HG02610 (cell line): ENCODE measurements around the gene GRIN2D.

Experiments used
- ATAC-seq: cut with Tn5 transposase; IDR thresholded peaks from one replicate; pipeline ENCODE4 v1.9.1; 2021; ENCODE audit warnings: mild to moderate bottlenecking, moderate library complexity; ENCODE audit not compliant: unreplicated experiment

The GRIN2D gene

GRCh38 chr19:48393559-48394330, at the start of gene GRIN2D:
Gene GRIN2D (plus strand): TSS chr19:48393668. CDS start chr19:48398393, 4,725 bp downstream.
- ATAC-seq: no peak

DNA sequence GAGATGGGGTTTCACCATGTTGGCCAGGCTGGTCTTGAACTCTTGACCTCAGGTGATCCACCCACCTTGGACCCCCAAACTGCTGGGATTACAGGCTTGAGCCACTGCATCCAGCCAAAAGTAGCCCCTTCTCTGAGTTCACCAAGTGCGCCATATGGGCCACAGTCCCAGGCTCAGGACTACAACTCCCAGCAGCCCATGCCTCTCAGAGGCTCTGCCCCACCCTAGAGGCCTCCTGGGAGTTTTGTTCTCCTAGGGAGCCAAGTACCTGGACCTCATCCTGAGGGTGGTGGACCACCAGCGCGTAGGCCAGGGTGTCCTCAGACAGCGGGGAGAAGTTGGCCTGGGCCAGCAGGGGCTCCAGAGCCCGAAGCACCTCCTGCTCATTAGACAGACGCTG, 48.6 kb upstream of the GRIN2D start:
- ATAC-seq: no peak

GRCh38 chr19:48346191-48346590, 47.3 kb upstream of the GRIN2D start:
- ATAC-seq: no peak

DNA sequence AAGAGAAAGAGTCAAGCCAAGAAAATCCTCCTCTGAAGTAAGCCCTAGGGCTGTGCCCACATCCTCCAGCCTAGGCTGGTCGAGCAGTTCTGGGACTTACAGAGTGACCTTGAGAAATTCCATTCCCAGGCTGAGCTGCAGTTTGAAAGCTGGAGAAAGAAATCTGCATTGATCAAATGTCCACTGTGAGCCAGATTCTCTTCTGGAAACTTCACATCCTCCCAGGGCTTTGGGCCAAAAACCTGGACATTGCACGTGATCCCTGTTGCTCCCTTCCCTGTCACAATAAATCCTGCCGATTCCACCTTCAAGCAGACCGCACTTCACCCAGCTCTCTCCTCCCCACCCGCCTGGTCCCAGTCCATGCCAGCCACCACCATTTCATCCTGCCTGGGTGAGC, 45.4 kb upstream of the GRIN2D start:
- no peak for ATAC-seq

DNA sequence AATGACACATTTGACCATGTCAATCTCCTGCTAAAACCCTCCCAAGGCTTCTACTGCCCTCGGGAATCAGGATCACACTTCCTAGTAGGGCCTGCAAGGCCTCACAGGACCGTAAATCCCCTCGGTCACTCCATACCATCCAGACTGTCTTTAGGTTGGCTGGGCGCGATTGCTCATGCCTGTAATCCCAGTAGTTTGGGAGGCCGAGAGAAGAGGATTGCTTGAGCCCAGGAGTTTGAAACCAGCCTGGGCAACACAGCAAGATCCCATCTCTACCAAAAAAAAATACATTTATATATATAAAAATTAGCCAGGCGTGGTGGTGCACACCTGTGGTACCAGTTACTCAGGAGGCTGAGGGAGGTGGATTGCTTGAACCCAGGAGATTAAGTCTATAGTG, 44.7 kb upstream of the GRIN2D start:
- no peak for ATAC-seq

DNA sequence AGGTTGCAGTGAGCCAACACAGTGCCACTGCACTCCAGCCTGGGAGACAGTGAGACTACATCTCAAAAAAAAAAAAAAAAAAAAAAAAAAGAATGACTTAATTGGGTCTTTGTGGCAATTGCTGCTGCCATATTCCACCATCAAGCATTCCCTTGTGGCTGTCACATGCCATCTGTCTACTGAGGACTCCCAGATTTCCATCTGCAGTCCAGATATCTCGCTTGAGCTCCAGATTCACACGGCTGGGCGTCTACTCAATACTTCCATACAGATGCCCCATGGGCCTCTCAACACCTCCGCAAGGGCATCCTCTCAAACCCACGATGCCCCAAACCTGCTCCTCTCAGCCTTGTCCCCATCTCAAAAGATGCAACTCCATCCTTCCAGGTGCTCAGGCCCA, 42.6 kb upstream of the GRIN2D start:
- ATAC-seq: no peak

DNA sequence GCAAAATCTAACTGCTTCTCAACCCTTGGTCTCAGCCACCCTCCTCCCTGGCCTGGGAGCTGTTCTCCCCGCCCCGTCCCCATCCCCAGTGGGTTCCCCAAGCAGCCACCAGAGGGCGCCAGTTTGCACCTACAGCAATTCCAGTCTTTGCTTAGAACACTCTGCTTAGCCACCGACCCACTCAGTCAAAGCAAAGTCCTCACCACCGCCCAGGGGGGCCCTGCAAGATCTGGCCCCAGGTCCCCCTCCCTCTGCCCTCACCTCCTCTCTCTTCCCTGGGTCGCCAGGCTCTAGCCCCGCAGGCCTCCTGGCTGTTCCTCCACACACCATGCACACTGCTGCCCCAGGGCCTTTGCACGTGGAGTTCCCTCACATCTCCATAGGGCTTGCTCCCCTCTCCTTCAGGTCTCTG, 42.1 kb upstream of the GRIN2D start:
- no peak for ATAC-seq

- ATAC-seq: no peak
Measured at GRCh38 chr19:48353677-48354076, 39.8 kb upstream of the GRIN2D start.

GRCh38 chr19:48354332-48354992, 39.0 kb upstream of the GRIN2D start:
- no peak for ATAC-seq

- ATAC-seq: no peak
Measured at GRCh38 chr19:48355365-48355954, 38.0 kb upstream of the GRIN2D start.

GRCh38 chr19:48359123-48359522, 34.3 kb upstream of the GRIN2D start:
- no peak for ATAC-seq

DNA sequence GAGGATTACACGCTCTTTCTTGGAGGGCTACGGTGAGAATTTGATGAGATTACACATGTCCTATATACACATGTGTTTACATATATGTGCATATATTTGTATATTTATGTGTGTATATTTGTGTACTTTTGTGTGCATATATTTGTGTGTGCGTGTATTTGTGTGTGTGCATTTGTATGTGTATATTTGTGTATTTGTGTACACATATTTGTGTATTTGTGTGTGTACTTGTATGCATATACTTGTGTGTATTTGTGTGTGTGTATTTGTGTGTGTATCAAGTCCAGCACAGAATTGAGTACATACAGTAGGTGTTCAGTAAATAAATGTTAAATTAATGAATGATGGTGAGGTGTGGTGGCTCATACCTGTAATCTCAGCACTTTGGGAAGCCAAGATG, 31.6 kb upstream of the GRIN2D start:
- no peak for ATAC-seq

DNA sequence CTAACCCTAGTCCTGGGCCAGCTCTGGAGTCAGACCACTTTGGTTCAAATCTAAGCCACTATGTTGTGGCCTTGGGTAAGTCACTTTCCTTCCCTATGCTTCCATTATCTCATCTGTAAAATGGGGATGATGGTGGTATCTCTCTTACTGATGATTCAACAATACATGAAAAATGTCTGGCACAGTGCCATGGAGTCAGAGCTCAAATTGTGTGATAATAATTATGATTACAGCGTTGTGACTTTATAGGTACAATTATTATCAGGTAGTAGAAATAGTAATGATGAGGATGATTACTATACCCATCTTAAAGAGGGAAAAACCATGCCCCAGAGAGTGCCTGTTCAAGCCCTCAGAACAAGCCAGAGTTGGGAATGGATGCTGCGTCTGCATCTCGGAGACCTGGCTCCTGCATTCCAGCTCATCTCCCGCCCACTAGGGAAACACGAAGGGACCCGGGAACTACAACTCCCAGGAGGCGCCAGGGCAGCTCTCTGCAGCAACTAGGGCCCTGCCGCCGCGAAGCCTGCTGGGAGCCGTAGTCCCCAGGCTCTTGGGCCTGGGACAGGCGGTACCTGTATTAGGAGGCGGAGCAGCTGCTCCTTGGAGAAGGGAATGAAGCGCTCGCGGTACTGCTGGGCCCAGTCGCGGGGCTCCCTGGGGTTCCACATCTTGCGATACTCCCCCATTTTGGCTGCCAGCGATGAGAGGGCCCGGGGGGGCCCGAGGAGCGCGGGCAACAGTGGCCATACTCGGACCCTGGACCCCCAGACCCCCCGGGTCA, 30.6 kb upstream of the GRIN2D start:
- peak; percentile 53 for ATAC-seq

DNA sequence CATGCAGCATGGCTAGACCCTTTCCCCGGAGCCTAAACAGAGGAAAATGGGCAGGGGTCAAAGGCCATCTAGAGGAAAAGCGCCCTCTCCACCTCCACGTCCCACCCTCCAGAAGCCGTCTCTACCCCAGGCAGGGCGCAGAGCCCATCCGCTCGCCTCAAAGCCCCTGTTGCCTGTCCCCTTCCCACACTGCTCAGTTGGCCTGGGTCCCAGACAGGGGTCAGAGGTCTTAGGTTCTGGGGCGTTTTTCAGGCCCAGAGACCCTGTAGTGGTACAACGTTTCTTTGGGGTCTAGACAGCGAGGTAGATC, 30.0 kb upstream of the GRIN2D start:
- ATAC-seq: peak; percentile 16

DNA sequence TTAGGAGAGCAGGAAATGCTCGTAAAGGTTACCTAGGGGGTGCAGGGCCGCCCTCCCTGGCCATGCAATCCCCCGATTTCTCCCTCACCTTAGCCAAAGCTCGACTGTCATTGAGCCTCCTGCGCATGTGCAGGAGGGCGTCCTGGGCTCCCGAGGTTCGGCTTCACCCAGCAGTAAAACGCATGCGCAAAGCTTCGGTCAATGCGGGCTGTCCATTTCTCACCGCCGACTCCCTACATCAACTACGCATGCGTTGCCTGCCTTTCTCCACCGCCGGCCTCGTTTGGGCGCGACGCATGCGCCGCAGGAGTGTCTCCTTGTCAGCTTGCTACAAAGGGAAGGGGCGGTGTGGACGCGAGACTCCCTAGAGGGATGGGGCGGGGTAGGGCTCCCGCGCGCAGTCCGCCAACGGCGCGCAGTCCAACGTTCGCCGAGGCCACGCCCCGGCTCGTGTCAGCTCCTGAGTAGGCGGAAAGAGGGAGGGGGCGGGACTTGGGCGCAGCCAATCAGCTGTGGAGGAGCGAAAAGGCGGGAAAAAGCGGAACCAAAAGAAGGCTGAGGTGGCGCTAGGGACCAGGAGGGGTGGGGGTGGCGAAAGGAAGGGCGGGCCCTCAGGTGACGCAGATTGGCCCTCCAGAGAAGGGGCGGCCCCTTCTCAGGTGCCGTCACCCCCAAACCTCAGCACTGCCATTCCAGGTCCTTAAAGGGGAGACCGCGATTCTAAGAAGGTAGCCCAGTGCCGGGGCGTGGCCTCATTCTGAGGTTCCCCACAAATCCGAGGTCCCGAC, 29.5 kb upstream of the GRIN2D start, which contains the start of the genes SYNGR4 and TMEM143:
Gene SYNGR4 (plus strand): TSS at position 558 of the 788 bp plus-strand sequence. CDS start 1,476 bp downstream, outside the sequence.
Gene TMEM143 (minus strand): TSS at position 131 of the 788 bp plus-strand sequence. CDS start 20 bp downstream, at position 111.
- peak; percentile 85 for ATAC-seq

- no peak for ATAC-seq
Measured at GRCh38 chr19:48364598-48365348, 28.7 kb upstream of the GRIN2D start.

DNA sequence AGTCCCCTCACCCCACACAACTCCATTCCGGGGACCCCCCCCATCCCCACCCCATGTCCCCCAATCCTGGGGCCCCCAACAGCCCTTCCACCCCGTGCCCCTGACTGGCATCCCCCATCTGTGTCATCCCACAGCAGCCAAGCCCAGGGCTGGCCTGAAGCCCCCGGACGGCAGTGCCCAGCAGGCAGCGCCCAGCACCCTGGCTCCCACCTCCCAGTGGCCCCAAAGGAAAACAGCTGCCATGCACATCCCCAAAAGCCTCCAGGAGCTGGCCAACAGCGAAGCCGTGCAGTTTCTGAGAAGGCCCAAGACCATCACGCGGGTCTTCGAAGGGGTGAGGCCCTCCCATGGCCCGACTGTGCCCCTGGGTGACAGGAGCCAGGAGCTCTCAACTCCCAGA, 27.9 kb upstream of the GRIN2D start:
- no peak for ATAC-seq

- no peak for ATAC-seq
Measured at GRCh38 chr19:48367855-48368254, 25.6 kb upstream of the GRIN2D start.

DNA sequence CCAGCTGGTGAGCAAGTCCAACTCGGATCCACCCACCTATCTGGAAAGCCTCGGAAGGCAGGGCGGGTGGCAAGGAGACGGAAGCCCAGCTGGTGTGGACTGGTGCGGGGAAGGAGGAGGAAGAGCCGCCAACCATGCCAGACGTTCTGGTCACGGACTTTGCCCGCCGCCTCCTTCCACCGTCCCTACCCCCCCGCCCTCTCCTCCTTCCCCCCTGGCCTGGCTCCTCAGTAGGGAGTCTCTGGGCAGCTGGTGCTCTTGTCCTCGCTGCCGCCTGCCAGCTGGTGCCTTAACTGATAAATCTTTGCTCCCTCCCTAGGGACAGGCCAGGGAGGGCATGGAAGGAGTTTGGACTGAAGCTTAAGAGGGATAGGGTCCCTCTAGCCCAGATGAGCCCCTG, 24.5 kb upstream of the GRIN2D start:
- no peak for ATAC-seq

- no peak for ATAC-seq
Measured at GRCh38 chr19:48370955-48371354, 22.5 kb upstream of the GRIN2D start.
